ENCODE data around the gene EZH1. TPM values are rescaled to one million over a fixed set of nuclear protein-coding genes. Genes with fewer than 3 reads are reported as not detected.

Gene EZH1
- total RNA-seq, 1 donor from 2014 or later: 37.6 TPM

DNA sequence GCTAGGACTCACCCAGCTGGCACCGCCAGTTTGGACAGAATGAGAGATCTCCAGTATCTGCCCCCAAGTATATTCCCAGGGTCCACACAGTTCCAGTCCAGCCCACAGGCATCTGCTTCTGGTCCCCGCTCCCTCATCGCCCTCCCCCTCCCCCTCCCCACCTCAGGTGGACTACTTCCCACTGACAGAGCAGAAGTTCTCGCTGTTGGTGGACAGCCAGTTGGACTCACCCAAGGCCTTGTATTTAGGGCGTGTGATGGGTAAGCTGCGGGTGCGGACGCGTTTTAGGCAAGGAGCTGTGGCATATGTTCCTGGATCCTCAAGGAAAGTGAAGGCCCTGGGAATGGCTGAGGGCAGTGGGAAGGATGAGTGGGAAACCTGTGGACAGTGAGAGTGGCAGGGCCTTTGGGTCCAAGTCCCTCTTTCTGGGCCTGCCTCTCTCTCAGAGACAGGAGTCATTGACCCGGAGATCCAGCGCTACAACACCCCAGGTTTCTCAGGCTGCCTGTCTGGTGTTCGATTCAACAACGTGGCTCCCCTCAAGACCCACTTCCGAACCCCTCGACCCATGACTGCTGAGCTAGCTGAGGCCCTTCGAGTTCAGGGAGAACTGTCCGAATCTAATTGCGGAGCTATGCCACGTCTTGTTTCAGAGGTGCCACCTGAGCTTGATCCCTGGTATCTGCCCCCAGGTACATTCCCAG is 47.6 kb downstream of the EZH1 start:
- no peaks in the 10 kb centered on the region for H3K27me3 Mint-ChIP-seq
- H3K36me3 Mint-ChIP-seq: peaks cover 4% of the 10 kb centered on the region
- no peak overlapping the region for H3K27ac Mint-ChIP-seq
- no peaks in the 10 kb centered on the region for H3K9me3 Mint-ChIP-seq
- TF ChIP-seq CTCF (conservative IDR thresholded peaks at IDR 0.05): no peak
- H3K4me1 Mint-ChIP-seq (ENCODE audit: unreplicated experiment): no peaks in the 10 kb centered on the region
- DNase-seq (ENCODE audit: extremely low spot score, unreplicated experiment): no peak
- no peak overlapping the region for H3K4me3 Mint-ChIP-seq

GRCh38 chr17:42695500-42695899 is 49.3 kb downstream of the EZH1 start:
- no peak overlapping the region for H3K27ac Mint-ChIP-seq
- no peak for DNase-seq (ENCODE audit: extremely low spot score, unreplicated experiment)
- TF ChIP-seq CTCF (conservative IDR thresholded peaks at IDR 0.05): no peak
- no peaks in the 10 kb centered on the region for H3K27me3 Mint-ChIP-seq
- H3K4me1 Mint-ChIP-seq (ENCODE audit: unreplicated experiment): no peaks in the 10 kb centered on the region
- H3K4me3 Mint-ChIP-seq: no peak overlapping the region
- peaks cover 4% of the 10 kb centered on the region for H3K36me3 Mint-ChIP-seq
- no peaks in the 10 kb centered on the region for H3K9me3 Mint-ChIP-seq

DNA sequence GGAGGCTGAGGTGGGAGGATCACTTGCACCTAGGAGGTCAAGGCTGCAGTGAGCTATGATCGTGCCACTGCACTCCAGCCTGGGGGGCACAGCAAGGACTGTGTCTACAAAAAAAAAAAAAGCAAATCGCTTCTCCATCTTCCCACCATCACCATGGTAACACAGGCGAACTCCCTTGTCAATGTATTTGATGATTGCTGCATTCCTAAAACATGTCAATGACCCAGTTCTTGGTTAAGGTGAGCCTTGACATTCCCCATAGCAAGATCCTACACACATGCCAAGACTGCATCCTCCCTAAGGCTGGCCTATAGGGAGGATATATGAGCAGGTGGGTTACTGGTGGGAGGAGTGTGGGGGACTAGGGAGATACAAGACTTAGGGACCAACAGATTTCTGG is 50.3 kb downstream of the EZH1 start:
- peaks cover 4% of the 10 kb centered on the region for H3K36me3 Mint-ChIP-seq
- H3K27me3 Mint-ChIP-seq: no peaks in the 10 kb centered on the region
- H3K27ac Mint-ChIP-seq: no peak overlapping the region
- no peaks in the 10 kb centered on the region for H3K9me3 Mint-ChIP-seq
- H3K4me3 Mint-ChIP-seq: no peak overlapping the region
- TF ChIP-seq CTCF (conservative IDR thresholded peaks at IDR 0.05): no peak
- no peaks in the 10 kb centered on the region for H3K4me1 Mint-ChIP-seq (ENCODE audit: unreplicated experiment)
- DNase-seq (ENCODE audit: extremely low spot score, unreplicated experiment): no peak

- peaks cover 4% of the 10 kb centered on the region for H3K36me3 Mint-ChIP-seq
- no peak overlapping the region for H3K27ac Mint-ChIP-seq
- no peaks in the 10 kb centered on the region for H3K9me3 Mint-ChIP-seq
- H3K4me3 Mint-ChIP-seq: no peak overlapping the region
- H3K4me1 Mint-ChIP-seq (ENCODE audit: unreplicated experiment): no peaks in the 10 kb centered on the region
- H3K27me3 Mint-ChIP-seq: no peaks in the 10 kb centered on the region
- TF ChIP-seq CTCF (conservative IDR thresholded peaks at IDR 0.05): no peak
- DNase-seq (ENCODE audit: extremely low spot score, unreplicated experiment): no peak
Measured at GRCh38 chr17:42692489-42692888, 52.4 kb downstream of the EZH1 start.

- DNase-seq (ENCODE audit: extremely low spot score, unreplicated experiment): no peak
- no peaks in the 10 kb centered on the region for H3K9me3 Mint-ChIP-seq
- H3K4me1 Mint-ChIP-seq (ENCODE audit: unreplicated experiment): no peaks in the 10 kb centered on the region
- H3K4me3 Mint-ChIP-seq: no peak overlapping the region
- no peak for TF ChIP-seq CTCF (conservative IDR thresholded peaks at IDR 0.05)
- H3K27ac Mint-ChIP-seq: no peak overlapping the region
- H3K27me3 Mint-ChIP-seq: no peaks in the 10 kb centered on the region
- H3K36me3 Mint-ChIP-seq: peaks cover 4% of the 10 kb centered on the region
Measured at GRCh38 chr17:42691021-42691545, 53.8 kb downstream of the EZH1 start.

Measured in type B pancreatic cell (in vitro differentiated cells).